Osteoblast (primary cell): ENCODE results near the gene RAX2. TPM values are rescaled to one million over a fixed set of nuclear protein-coding genes. Genes with fewer than 3 reads are reported as not detected.

Experiments used
- DNase-seq: peaks from one replicate; pipeline ENCODE4 v3.0.0; 2011; ENCODE audit warnings: low spot score, mixed read lengths; ENCODE audit not compliant: insufficient read length; ENCODE audit errors: missing footprints
- H2AFZ ChIP-seq: 2 replicates; pipeline ENCODE4 v1.6.0; 2011; ENCODE audit warnings: mild to moderate bottlenecking, low read length
- H3K27ac ChIP-seq: 2 replicates; pipeline ENCODE4 v1.5.1; 2011; ENCODE audit warnings: mild to moderate bottlenecking, low read depth, low read length, moderate library complexity
- H3K27me3 ChIP-seq: 2 replicates; pipeline ENCODE4 v1.6.0; 2012; ENCODE audit warnings: mild to moderate bottlenecking, control low read depth, inconsistent platforms, low read length, moderate library complexity; ENCODE audit not compliant: insufficient read depth
- H3K36me3 ChIP-seq: 2 replicates; pipeline ENCODE4 v1.5.1; 2011; ENCODE audit warnings: mild to moderate bottlenecking, low read length, control low read depth, moderate library complexity; ENCODE audit not compliant: insufficient read depth
- H3K4me1 ChIP-seq: 2 replicates; pipeline ENCODE4 v1.5.1; 2011; ENCODE audit warnings: mild to moderate bottlenecking, low read length, control low read depth, moderate library complexity; ENCODE audit not compliant: insufficient read depth
- H3K4me2 ChIP-seq: 2 replicates; pipeline ENCODE4 v1.6.0; 2011; ENCODE audit warnings: mild to moderate bottlenecking, low read length; ENCODE audit not compliant: insufficient read depth
- H3K4me3 ChIP-seq: fragments of 200-600 bp; sonication (generic); 3 replicates; pipeline ENCODE4 v1.5.1; 2012; ENCODE audit warnings: mild to moderate bottlenecking, low read length, inconsistent platforms; ENCODE audit not compliant: insufficient read depth
- H3K79me2 ChIP-seq: 2 replicates; pipeline ENCODE4 v1.6.0; 2012; ENCODE audit warnings: mild to moderate bottlenecking, low read length, control low read depth, inconsistent platforms; ENCODE audit not compliant: insufficient read depth
- H3K9me3 ChIP-seq: 2 replicates; pipeline ENCODE4 v1.5.1; 2011; ENCODE audit warnings: low read depth, low read length, control low read depth
- H4K20me1 ChIP-seq: 2 replicates; pipeline ENCODE4 v1.6.0; 2012; ENCODE audit warnings: mild to moderate bottlenecking, low read length, control low read depth; ENCODE audit not compliant: insufficient read depth
- CTCF ChIP-seq: IDR thresholded peaks from 2 replicates; pipeline ENCODE4 v1.5.1; 2011; ENCODE audit warnings: mild to moderate bottlenecking, low read depth, low read length, moderate library complexity; ENCODE audit errors: extremely low read depth
- total RNA-seq: library from RNA; depleted of rRNA; stranded (reverse); fragments of >200 nt; gene quantifications from 2 replicates; pipeline ENCODE4 v1.2.3, GENCODE V29; 2012

The RAX2 gene
- total RNA-seq, 1 donor, result not detected

DNA sequence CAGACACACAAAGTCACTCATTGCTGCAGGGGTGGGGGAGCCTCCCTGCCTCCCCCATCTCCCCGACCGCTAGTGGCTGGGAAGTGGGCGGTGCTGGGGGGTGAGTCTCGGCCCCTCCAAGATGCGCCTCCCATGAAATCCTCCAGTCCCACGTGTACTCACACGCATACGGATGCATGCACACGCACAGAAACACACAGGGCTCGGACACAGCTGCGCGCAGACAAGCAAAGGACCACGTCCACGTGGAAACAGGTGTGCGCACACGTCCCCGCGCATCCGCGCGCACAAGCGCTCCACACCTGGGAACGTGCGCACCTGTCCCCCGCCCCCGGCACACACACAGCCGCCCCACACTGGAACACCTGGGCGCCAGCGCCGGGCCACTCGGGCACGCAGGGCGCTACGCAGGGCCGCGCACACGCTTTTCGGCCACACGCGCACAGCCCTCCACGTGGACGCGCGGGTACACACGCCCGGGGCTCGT is 13.5 kb upstream of the RAX2 start:
- no peaks in the 10 kb centered on the region for H3K36me3 ChIP-seq
- no peaks in the 10 kb centered on the region for H3K4me1 ChIP-seq
- no peak for TF ChIP-seq CTCF
- no peak overlapping the region for H3K4me3 ChIP-seq
- H3K27ac ChIP-seq, result no peak overlapping the region
- H3K27me3 ChIP-seq, result peaks cover 9% of the 10 kb centered on the region
- H3K79me2 ChIP-seq, result no peaks in the 10 kb centered on the region
- no peak overlapping the region for H2AFZ ChIP-seq
- no peak overlapping the region for H3K4me2 ChIP-seq
- no peak for DNase-seq
- no peaks in the 10 kb centered on the region for H4K20me1 ChIP-seq
- peaks cover 13% of the 10 kb centered on the region for H3K9me3 ChIP-seq

GRCh38 chr19:3784607-3785450 is 12.8 kb upstream of the RAX2 start:
- Histone ChIP-seq H3K4me2 (no peak overlapping the region), H3K79me2 (no peaks in the 10 kb centered on the region), H2AFZ (no peak overlapping the region), H4K20me1 (no peaks in the 10 kb centered on the region), H3K9me3 (peaks cover 13% of the 10 kb centered on the region), H3K4me1 (no peaks in the 10 kb centered on the region), H3K4me3 (no peak overlapping the region), H3K36me3 (no peaks in the 10 kb centered on the region), H3K27me3 (peaks cover 9% of the 10 kb centered on the region), H3K27ac (no peak overlapping the region)
- DNase-seq, result peak; percentile 90
- TF ChIP-seq CTCF, result no peak

DNA sequence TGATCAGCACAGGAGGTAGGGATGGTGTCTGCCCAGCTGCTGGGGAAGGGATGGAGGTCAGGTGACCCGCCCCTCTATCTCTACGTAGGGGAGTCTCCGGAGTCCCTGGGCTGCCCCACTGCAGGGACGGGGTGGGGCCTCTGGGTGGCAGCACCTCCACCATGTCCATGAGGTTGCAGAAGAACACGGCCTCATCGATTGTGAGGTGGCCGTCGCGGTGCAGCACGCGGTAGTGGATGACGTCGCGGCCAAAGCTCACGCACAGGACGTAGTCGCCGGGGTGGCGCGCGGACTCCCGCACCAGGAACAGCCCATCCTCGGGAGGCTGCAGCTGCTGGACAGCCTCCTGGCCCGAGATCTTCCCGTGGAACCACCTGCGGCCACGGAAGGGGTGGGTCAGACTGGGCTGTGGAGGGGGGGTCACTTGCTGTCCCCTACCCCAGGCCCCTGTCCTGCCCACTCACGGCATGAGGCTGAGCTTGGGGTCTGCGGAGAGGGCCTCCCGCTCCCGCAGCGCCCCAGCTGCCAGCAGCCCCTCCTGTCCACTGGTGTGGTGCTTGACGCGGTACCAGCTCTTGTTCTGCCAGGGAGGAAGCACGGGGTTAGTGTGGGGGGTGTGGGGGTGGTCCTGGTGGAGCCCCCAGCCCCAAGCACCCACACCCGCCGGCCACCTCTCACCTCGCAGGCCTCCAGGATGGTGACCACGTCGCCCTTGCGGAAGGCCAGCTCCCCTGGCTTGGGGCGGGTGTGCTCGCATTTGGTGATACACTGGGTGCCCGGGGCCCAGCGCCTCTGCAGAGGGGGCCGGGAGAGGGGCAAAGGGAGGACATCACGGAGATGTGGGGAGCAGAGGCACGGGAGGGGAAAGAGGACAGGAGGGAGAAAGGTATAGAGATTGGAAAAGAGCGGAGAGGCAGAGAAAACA is 11.9 kb upstream of the RAX2 start:
- H4K20me1 ChIP-seq, result no peaks in the 10 kb centered on the region
- peak; percentile 72 for DNase-seq
- no peak overlapping the region for H3K4me2 ChIP-seq
- H3K27me3 ChIP-seq, result peaks cover 9% of the 10 kb centered on the region
- H3K4me3 ChIP-seq, result no peak overlapping the region
- peak; percentile 15 for TF ChIP-seq CTCF
- no peaks in the 10 kb centered on the region for H3K79me2 ChIP-seq
- no peak overlapping the region for H3K27ac ChIP-seq
- H3K36me3 ChIP-seq, result no peaks in the 10 kb centered on the region
- H3K9me3 ChIP-seq, result peaks cover 13% of the 10 kb centered on the region
- H2AFZ ChIP-seq, result no peak overlapping the region
- H3K4me1 ChIP-seq, result no peaks in the 10 kb centered on the region

GRCh38 chr19:3782903-3783302 is 10.9 kb upstream of the RAX2 start:
- no peak overlapping the region for H3K27ac ChIP-seq
- peaks cover 13% of the 10 kb centered on the region for H3K9me3 ChIP-seq
- TF ChIP-seq CTCF, result no peak

More at GRCh38 chr19:3782903-3783302, 10.9 kb upstream of the RAX2 start:
- Histone ChIP-seq H4K20me1 (no peaks in the 10 kb centered on the region), H2AFZ (no peak overlapping the region), H3K27me3 (peaks cover 9% of the 10 kb centered on the region), H3K4me1 (no peaks in the 10 kb centered on the region), H3K4me2 (no peak overlapping the region), H3K79me2 (no peaks in the 10 kb centered on the region), H3K4me3 (no peak overlapping the region), H3K36me3 (no peaks in the 10 kb centered on the region)
- DNase-seq, result peak; percentile 44
